Heart right ventricle (tissue), 16 donors: ENCODE results near the gene GRIK4. TPM values are rescaled to one million over a fixed set of nuclear protein-coding genes. Genes with fewer than 3 reads are reported as not detected.

Experiments
- ATAC-seq, 8 donors: fragments of 200-7000 bp; cut with Tn5 transposase; one replicate each; pipeline ENCODE4 v1.9.1; 2020; ENCODE audit warnings: mild to moderate bottlenecking in 8 of 8, moderate library complexity in 8 of 8, moderate number of reproducible peaks in 1 of 8
- DNase-seq, 2 donors: peaks; one replicate each; pipeline ENCODE4 v3.0.0-alpha.2; 2020
- H3K27ac ChIP-seq, 10 donors: fragments of 200-600 bp; sonication (generic) in 2 of 10; one replicate each; pipeline versions ENCODE4 v1.5.0 to v1.8.0; 2020 to 2022; ENCODE audit warnings: mild to moderate bottlenecking in 3 of 10
- H3K27me3 ChIP-seq, 7 donors: fragments of 200-600 bp; one replicate each; pipeline ENCODE4 v1.8.0; 2021 to 2022; ENCODE audit warnings: mild to moderate bottlenecking in 2 of 7
- H3K36me3 ChIP-seq, 9 donors: fragments of 200-600 bp; sonication (generic) in 1 of 9; one replicate each; pipeline versions ENCODE4 v1.5.0 to v1.8.0; 2020 to 2022; ENCODE audit warnings: mild to moderate bottlenecking in 2 of 9
- H3K4me1 ChIP-seq, 9 donors: fragments of 200-600 bp; sonication (generic) in 1 of 9; one replicate each; pipeline versions ENCODE4 v1.5.0 to v1.8.0; 2020 to 2022; ENCODE audit warnings: mild to moderate bottlenecking in 4 of 9
- H3K4me3 ChIP-seq, 10 donors: fragments of 200-600 bp; sonication (generic) in 2 of 10; one replicate each; pipeline versions ENCODE4 v1.5.0 to v1.8.0; 2020 to 2022; ENCODE audit warnings: mild to moderate bottlenecking in 7 of 10, moderate library complexity in 2 of 10
- H3K9me3 ChIP-seq, 11 donors: fragments of 200-600 bp in 10 of 11; sonication (generic) in 2 of 11; one replicate each; pipeline versions ENCODE4 v1.5.0 to v1.8.0; 2013 to 2022; ENCODE audit warnings: mild to moderate bottlenecking in 2 of 11, control low read depth in 1 of 11, moderate library complexity in 1 of 11
- CTCF ChIP-seq, 9 donors: fragments of 200-600 bp; sonication (generic) in 2 of 9; IDR thresholded peaks; one replicate each; pipeline versions ENCODE4 v1.5.0 to v1.8.0; 2021 to 2022; ENCODE audit warnings: antibody characterized with exemption in 9 of 9, mild to moderate bottlenecking in 5 of 9, moderate library complexity in 1 of 9
- WGBS, 2 donors: extraction: QIAGEN DNeasy Blood & Tissue Kit; methylation state at CpG; one replicate each; pipeline ENCODE4 v1.1.7; 2013; ENCODE audit warnings: inconsistent platforms in 1 of 2; 5-methylcytosine and 5-hydroxymethylcytosine counted together
- intact Hi-C, 10 donors: fragments of 100-400 bp; cut with DNase I; formaldehyde crosslinking; loops; one replicate each; pipeline versions ENCODE4 v1.11.1 to v1.14.2; 2022
- polyA plus RNA-seq, 2 donors: library from polyadenylated mRNA; stranded (reverse); fragments of 200-250 nt; gene quantifications; one replicate each; pipeline ENCODE4 v1.2.3, GENCODE V29; 2013
- total RNA-seq, 10 donors: library from RNA; stranded (reverse); fragmentation: NEBNext Ultra II Directional in 3 of 10; extraction: Animal tissue kit (Norgen Biotek cat#: 25700) in 3 of 10; gene quantifications; one replicate each; pipeline versions ENCODE4 v1.2.1 to v1.2.4, GENCODE V29; 2021 to 2023
- donor health status: Arrhythmogenic right ventricular cardiomyopathy.
- donor health status: ischemic (EF 13 %, LVEDD 7.1; RV severe dilation, severe dysfunction).
- donor health status: healthy with polysubstance abuse.
- donor health status: DM: no; HTN: yes; CAD: no.
- donor health status: DM: no; HTN: no; CAD: no.
- donor health status: ischemic (EF 25% LVEDD 6.9; RV normal size, moderate dysfunction).
- donor health status: ischemic (EF 25% LVEDD 5.7; RV mildly dilated, moderate dysfunction).
- donor health status: healthy.
- donor health status: DM: yes; HTN: yes; CAD: no.
- donor health status: Ischemic cardiomyopathy.
- donor health status: ischemic (EF 35%, LVEDD 5.7; RV mildly dilated, moderate dysfunction).
- donor health status: nonischemic (EF 11% LVEDD 7.7; RV severe dilation, severe dysfunction).
- donor health status: DM: yes; HTN: yes; CAD: no.
- donor health status: PGD.
- donor health status: ischemic (EF 29% LVEDD 5.4; RV normal size, mild dysfunction).
- donor health status: nonischemic (EF 23%, LVEDD 6.1; RV moderate dilation, normal function).

Gene GRIK4
- total and polyA plus RNA-seq, 12 donors = 0.01 to 0.85 (median 0.37) TPM; not detected in 6

GRCh38 chr11:120899720-120900119 is 388.2 kb downstream of the GRIK4 start:
- no peak for ATAC-seq
- no peak overlapping the region for H3K27ac ChIP-seq
- no peaks in the 10 kb centered on the region for H3K9me3 ChIP-seq
- TF ChIP-seq CTCF (IDR thresholded peaks at IDR 0.05) = no peak
- WGBS, 2 donors = 63 to 77% methylated on average over 3 of the region's 3 CpGs
- H3K27me3 ChIP-seq = peaks cover 0 to 68% (median 35%) of the 10 kb centered on the region in 7 donors
- DNase-seq = no peak
- H3K36me3 ChIP-seq = no peaks in the 10 kb centered on the region
- H3K4me1 ChIP-seq = no peaks in the 10 kb centered on the region
- intact Hi-C loops = no loop called here
- H3K4me3 ChIP-seq = no peak overlapping the region

GRCh38 chr11:120900643-120901042 is 389.1 kb downstream of the GRIK4 start:
- whole genome bisulfite sequencing, 2 donors = 26 to 34% methylated on average over 9 of the region's 9 CpGs
- Histone ChIP-seq H3K4me1 (no peaks in the 10 kb centered on the region), H3K4me3 (no peak overlapping the region), H3K27ac (no peak overlapping the region), H3K9me3 (no peaks in the 10 kb centered on the region), H3K27me3 (peaks cover 0 to 76% (median 29%) of the 10 kb centered on the region in 7 donors), H3K36me3 (no peaks in the 10 kb centered on the region)
- TF ChIP-seq CTCF (IDR thresholded peaks at IDR 0.05) = no peak
- DNase-seq (no peak), ATAC-seq (peak in 1 of 8 donors; percentile 27)
- intact Hi-C loops = no loop called here

- Histone ChIP-seq H3K27ac (no peak overlapping the region), H3K4me3 (no peak overlapping the region), H3K36me3 (no peaks in the 10 kb centered on the region), H3K9me3 (no peaks in the 10 kb centered on the region), H3K27me3 (peaks cover 0 to 53% (median 21%) of the 10 kb centered on the region in 7 donors), H3K4me1 (peaks cover 0 to 5% (median 0%) of the 10 kb centered on the region in 9 donors)
- no peak for ATAC-seq
- WGBS, 2 donors = 30 to 49% methylated on average over 9 of the region's 9 CpGs
- DNase-seq = no peak
- intact Hi-C loops = no loop called here
- no peak for TF ChIP-seq CTCF (IDR thresholded peaks at IDR 0.05)
Measured at GRCh38 chr11:120903686-120904085, 392.1 kb downstream of the GRIK4 start.

GRCh38 chr11:120904116-120904515 is 392.6 kb downstream of the GRIK4 start:
- intact Hi-C loops = no loop called here
- Histone ChIP-seq H3K36me3 (no peaks in the 10 kb centered on the region), H3K4me1 (peaks cover 0 to 7% (median 0%) of the 10 kb centered on the region in 9 donors), H3K27ac (no peak overlapping the region), H3K4me3 (no peak overlapping the region), H3K27me3 (peaks cover 0 to 50% (median 17%) of the 10 kb centered on the region in 7 donors), H3K9me3 (no peaks in the 10 kb centered on the region)
- no peak for TF ChIP-seq CTCF (IDR thresholded peaks at IDR 0.05)
- WGBS, 2 donors = 79 to 81% methylated on average over 4 of the region's 4 CpGs
- DNase-seq = no peak
- ATAC-seq = no peak
